ENCODE data around the gene CCR2.

The CCR2 gene

DNA sequence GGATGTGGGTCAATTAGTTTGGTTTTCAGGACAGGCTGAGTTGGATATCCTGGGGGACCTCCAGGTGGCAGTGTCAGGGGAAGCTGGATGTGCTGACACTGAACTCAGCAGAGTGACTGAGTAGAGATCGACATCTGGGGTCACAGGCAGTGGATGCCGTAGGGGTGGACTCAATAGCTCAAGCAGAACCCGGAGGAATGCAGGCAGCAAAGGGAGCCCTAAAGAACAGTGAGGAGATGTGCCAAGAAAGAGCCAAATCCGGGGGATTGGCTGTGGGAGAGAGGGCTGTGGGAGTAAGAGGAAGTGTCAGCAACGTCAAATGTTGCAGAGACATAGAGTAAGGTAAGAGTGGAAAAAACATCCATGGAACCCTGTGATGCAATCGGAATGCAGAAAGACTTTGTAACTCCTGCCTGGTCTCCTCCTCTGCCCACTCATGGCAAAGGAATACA lies 41.3 kb downstream of the CCR2 start (continued):
- TF ChIP-seq, protein P1, sequence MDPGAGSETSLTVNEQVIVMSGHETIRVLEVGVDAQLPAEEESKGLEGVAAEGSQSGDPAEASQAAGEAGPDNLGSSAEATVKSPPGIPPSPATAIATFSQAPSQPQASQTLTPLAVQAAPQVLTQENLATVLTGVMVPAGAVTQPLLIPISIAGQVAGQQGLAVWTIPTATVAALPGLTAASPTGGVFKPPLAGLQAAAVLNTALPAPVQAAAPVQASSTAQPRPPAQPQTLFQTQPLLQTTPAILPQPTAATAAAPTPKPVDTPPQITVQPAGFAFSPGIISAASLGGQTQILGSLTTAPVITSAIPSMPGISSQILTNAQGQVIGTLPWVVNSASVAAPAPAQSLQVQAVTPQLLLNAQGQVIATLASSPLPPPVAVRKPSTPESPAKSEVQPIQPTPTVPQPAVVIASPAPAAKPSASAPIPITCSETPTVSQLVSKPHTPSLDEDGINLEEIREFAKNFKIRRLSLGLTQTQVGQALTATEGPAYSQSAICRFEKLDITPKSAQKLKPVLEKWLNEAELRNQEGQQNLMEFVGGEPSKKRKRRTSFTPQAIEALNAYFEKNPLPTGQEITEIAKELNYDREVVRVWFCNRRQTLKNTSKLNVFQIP (CRISPR knock-in tag; IDR thresholded peaks at IDR 0.05; ENCODE audit: borderline replicate concordance, low read depth): no peak
- TF ChIP-seq ZNF8 (CRISPR knock-in tag; IDR thresholded peaks at IDR 0.05): no peak

DNA sequence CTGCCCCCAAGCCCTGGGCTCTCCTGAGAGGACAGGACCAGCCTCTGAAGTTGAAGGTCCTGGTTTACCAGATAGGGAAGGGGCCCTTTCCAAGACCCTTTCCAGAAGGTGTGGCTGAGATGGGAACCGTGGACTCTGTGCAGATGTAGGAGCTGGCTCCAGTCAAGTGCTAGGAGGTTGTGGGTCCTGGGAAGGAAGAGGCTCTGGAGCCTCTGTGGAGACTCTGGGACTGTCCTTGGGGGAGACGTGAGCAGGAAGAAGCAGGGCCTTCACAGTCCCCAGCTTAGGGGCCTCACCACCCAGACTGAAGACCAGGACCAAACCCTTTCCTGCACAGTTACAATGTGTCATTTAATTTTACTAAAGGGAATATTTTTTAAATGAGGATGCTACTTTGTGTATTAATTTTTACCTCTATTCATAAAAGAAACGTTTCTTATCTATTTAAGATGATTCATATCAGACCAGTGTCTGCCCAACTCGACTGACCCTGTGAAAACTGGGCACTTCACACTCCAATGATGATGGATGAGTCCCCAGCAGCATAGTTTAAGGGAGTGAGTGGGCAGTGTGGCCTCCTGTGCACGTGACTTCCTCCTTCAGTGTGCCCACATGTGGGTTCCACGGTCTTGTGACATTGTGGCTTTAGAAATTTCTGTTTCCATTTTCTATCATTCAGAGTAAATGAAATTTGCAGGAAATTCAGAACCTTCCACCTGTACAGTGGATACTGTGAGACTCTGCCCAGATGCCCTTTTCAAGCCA lies 42.0 kb downstream of the CCR2 start:
- no peak for TF ChIP-seq ZNF8 (CRISPR knock-in tag; IDR thresholded peaks at IDR 0.05)
- TF ChIP-seq, protein P2, sequence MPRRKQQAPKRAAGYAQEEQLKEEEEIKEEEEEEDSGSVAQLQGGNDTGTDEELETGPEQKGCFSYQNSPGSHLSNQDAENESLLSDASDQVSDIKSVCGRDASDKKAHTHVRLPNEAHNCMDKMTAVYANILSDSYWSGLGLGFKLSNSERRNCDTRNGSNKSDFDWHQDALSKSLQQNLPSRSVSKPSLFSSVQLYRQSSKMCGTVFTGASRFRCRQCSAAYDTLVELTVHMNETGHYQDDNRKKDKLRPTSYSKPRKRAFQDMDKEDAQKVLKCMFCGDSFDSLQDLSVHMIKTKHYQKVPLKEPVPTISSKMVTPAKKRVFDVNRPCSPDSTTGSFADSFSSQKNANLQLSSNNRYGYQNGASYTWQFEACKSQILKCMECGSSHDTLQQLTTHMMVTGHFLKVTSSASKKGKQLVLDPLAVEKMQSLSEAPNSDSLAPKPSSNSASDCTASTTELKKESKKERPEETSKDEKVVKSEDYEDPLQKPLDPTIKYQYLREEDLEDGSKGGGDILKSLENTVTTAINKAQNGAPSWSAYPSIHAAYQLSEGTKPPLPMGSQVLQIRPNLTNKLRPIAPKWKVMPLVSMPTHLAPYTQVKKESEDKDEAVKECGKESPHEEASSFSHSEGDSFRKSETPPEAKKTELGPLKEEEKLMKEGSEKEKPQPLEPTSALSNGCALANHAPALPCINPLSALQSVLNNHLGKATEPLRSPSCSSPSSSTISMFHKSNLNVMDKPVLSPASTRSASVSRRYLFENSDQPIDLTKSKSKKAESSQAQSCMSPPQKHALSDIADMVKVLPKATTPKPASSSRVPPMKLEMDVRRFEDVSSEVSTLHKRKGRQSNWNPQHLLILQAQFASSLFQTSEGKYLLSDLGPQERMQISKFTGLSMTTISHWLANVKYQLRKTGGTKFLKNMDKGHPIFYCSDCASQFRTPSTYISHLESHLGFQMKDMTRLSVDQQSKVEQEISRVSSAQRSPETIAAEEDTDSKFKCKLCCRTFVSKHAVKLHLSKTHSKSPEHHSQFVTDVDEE (CRISPR knock-in tag; IDR thresholded peaks at IDR 0.05): no peak
- TF ChIP-seq, protein P3, sequence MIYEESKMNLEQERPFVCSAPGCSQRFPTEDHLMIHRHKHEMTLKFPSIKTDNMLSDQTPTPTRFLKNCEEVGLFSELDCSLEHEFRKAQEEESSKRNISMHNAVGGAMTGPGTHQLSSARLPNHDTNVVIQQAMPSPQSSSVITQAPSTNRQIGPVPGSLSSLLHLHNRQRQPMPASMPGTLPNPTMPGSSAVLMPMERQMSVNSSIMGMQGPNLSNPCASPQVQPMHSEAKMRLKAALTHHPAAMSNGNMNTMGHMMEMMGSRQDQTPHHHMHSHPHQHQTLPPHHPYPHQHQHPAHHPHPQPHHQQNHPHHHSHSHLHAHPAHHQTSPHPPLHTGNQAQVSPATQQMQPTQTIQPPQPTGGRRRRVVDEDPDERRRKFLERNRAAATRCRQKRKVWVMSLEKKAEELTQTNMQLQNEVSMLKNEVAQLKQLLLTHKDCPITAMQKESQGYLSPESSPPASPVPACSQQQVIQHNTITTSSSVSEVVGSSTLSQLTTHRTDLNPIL (CRISPR knock-in tag; IDR thresholded peaks at IDR 0.05; ENCODE audit: low read depth): no peak
- TF ChIP-seq CSDC2 (CRISPR knock-in tag; IDR thresholded peaks at IDR 0.05): no peak
- no peak for TF ChIP-seq SNAI2 (CRISPR knock-in tag; IDR thresholded peaks at IDR 0.05)
- no peak for TF ChIP-seq TCF4 (CRISPR knock-in tag; IDR thresholded peaks at IDR 0.05; ENCODE audit: borderline replicate concordance)
- TF ChIP-seq GLIS3 (CRISPR knock-in tag; IDR thresholded peaks at IDR 0.05): no peak
- TF ChIP-seq, protein P4, sequence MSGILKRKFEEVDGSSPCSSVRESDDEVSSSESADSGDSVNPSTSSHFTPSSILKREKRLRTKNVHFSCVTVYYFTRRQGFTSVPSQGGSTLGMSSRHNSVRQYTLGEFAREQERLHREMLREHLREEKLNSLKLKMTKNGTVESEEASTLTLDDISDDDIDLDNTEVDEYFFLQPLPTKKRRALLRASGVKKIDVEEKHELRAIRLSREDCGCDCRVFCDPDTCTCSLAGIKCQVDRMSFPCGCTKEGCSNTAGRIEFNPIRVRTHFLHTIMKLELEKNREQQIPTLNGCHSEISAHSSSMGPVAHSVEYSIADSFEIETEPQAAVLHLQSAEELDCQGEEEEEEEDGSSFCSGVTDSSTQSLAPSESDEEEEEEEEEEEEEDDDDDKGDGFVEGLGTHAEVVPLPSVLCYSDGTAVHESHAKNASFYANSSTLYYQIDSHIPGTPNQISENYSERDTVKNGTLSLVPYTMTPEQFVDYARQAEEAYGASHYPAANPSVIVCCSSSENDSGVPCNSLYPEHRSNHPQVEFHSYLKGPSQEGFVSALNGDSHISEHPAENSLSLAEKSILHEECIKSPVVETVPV (CRISPR knock-in tag; IDR thresholded peaks at IDR 0.05): no peak
- TF ChIP-seq BACH2 (CRISPR knock-in tag; IDR thresholded peaks at IDR 0.05; ENCODE audit: borderline replicate concordance): no peak
- no peak for TF ChIP-seq PPARA (CRISPR knock-in tag; IDR thresholded peaks at IDR 0.05; ENCODE audit: borderline replicate concordance)
- no peak for TF ChIP-seq RARB (CRISPR knock-in tag; IDR thresholded peaks at IDR 0.05)
- TF ChIP-seq ZFP30 (CRISPR knock-in tag; IDR thresholded peaks at IDR 0.05): no peak
- TF ChIP-seq OSR1 (CRISPR knock-in tag; IDR thresholded peaks at IDR 0.05): no peak
- no peak for TF ChIP-seq ZFP3 (CRISPR knock-in tag; IDR thresholded peaks at IDR 0.05)
- no peak for TF ChIP-seq ZNF565 (CRISPR knock-in tag; conservative IDR thresholded peaks at IDR 0.05; ENCODE audit: low read depth)
- TF ChIP-seq, protein P1 (CRISPR knock-in tag; IDR thresholded peaks at IDR 0.05; ENCODE audit: borderline replicate concordance, low read depth): no peak
- TF ChIP-seq ARNTL (CRISPR knock-in tag; IDR thresholded peaks at IDR 0.05; ENCODE audit: borderline replicate concordance, low read depth): no peak
- TF ChIP-seq ZC3H10 (CRISPR knock-in tag; IDR thresholded peaks at IDR 0.05): no peak
- ATAC-seq: no peak

- TF ChIP-seq, protein P2 (CRISPR knock-in tag; IDR thresholded peaks at IDR 0.05): no peak
- TF ChIP-seq SNAI2 (CRISPR knock-in tag; IDR thresholded peaks at IDR 0.05): no peak
- no peak for TF ChIP-seq OSR1 (CRISPR knock-in tag; IDR thresholded peaks at IDR 0.05)
- no peak for ATAC-seq
Observed at GRCh38 chr3:46397111-46397510, 43.2 kb downstream of the CCR2 start.
